ENCODE results near the gene ROBO2.

Gene ROBO2

GRCh38 chr3:77524946-77525682, 485.2 kb downstream of the ROBO2 start:
- no peak for DNase-seq

- no peak for DNase-seq
Measured at GRCh38 chr3:77526573-77527113, 486.7 kb downstream of the ROBO2 start.

DNA sequence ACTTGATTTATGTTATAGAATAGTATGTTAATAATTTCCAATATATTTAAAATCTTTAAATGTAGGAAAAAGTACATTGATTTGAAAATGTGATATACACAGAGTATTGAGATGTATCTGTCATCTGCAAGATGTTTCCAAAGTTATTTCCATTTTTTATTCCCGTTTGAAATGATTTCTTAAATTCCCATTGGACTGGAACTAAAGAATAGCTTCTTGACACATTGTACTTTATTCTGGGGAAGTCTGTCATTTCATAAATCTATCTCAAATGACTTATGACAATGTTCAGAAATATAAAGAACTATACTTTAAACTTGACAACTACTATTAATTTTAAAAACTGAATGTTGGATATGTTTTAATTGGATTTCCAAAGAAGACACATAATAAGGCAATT, 489.6 kb downstream of the ROBO2 start:
- no peak for DNase-seq

DNA sequence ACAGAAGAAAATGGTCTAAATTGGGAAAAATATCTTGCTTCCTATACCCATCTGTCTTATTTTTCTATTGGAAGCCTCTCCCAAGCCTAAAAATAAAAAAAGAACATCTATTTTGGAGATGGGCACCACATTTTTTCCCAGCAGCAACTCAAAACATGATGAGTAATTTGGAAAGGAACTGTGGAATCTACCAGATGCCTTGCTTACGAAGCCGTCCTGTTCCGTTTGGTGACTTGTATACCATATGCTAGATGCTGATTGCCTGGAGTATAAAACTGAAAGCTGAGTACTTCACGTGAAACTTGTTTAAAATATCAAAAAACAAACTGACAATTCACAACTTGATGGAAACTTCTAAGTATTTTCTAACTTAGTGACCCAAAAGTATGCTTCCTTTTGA, 491.0 kb downstream of the ROBO2 start:
- no peak for DNase-seq

- no peak for DNase-seq
Measured at GRCh38 chr3:77535116-77535515, 495.2 kb downstream of the ROBO2 start.

GRCh38 chr3:77536038-77536775, 496.3 kb downstream of the ROBO2 start:
- no peak for DNase-seq

DNA sequence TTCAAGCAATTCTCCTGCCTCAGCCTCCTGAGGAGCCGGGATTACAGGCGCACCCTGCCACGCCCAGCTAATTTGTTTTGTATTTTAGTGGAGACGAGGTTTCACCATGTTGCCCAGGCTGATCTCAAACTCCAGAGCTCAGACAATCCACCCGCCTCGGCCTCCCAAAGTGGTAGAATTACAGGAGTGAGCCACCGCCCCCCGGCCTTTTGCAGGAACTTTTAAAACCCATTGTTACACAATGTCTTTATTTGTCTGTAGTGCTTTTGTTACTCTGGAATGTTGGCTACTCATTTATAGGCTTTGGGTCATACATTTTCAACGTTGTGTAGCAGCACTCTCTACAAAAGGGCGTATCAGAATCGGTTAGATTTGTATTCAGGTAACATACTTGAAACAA, 499.1 kb downstream of the ROBO2 start:
- no peak for DNase-seq

DNA sequence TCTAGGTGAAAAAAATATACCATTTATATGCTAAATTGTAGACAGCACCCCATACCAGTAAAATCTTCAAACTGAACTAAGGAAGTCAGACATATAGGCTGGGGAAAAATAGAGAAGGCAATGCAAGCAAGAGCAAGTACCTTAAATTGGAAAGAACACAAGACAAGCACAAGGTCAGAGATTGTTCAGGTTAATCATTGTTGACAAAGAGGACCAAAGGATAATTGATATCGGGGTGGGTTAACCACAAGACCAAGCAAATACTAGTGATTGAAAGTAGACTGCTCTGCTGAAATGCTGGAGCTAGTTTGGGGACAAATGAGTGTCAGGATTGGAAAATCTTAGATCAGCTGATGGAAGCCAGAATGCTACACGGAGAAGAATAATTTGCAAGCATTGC, 499.8 kb downstream of the ROBO2 start:
- no peak for DNase-seq

DNA sequence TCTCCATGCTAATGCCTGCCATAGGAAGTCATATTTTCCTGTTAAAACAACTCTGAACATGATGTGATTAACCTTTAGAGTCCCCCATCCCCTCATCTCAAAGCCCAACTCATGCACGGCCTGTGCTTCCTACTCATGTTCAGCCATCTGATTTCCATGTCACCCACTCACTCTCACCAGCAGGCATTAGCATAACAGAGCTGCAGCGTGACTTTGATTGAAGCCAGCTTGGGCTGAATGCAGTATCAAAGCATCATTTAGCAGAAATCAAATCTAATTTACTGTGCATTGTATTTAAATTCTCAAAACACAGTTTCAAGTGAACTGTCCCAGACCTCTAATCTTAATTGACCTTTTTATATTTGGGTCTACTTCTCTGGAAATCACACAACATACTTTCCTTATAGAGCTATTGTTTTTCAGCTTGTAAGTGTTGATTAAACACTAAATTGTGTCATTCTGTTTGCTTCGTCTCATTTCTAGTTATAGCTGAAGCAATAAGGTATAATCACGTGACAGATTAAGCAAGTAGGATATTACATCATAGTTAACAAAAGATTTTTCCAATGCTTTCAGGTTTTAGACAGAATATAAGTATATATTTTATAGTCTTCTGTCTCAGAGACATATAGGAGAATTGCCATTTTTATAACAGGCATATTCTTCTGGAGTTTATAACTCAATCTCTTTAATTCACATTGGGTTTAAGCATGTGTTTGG, 501.5 kb downstream of the ROBO2 start:
- no peak for DNase-seq

DNA sequence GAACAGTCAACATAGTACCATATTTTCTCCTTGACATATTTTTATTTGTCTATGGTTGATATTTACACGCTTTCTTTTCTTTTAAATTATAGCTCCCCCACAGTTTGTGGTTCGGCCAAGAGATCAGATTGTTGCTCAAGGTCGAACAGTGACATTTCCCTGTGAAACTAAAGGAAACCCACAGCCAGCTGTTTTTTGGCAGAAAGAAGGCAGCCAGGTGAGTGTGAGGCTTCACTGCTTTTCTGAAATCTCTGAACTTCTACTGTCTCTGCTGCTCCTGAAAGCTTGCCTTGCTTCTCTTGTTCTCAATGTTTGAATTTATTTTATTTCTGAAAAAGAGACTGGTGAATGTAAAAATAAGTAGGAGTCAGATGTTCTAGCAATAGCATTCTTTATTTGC, 506.3 kb downstream of the ROBO2 start:
- DNase-seq = no peak

DNA sequence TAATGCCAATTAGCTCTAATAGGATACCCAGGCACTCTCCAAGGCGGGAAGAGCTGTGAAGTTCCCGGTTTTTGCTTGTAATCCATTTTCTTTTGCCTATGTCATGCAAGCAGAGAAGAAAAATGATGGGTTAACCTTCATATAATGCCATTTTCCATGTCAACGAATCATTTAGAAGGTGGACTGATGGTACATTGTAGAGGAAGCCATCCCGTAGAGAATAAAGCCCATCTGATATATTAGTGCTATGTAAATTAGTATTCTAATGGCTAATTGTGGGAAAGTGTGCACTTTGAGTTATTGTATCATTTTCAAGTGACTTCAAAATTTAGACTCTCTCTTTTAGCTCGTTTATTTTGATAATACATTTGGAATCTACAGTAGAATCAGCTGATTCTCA, 509.1 kb downstream of the ROBO2 start:
- no peak for DNase-seq

- DNase-seq = no peak
Measured at GRCh38 chr3:77553240-77553639, 513.3 kb downstream of the ROBO2 start.

- no peak for DNase-seq
Measured at GRCh38 chr3:77562089-77562488, 522.2 kb downstream of the ROBO2 start.

- DNase-seq = no peak
Measured at GRCh38 chr3:77563012-77563411, 523.1 kb downstream of the ROBO2 start.

- DNase-seq = no peak
Measured at GRCh38 chr3:77566055-77566454, 526.2 kb downstream of the ROBO2 start.

GRCh38 chr3:77571971-77572715, 532.2 kb downstream of the ROBO2 start:
- DNase-seq = no peak

- DNase-seq = no peak
Measured at GRCh38 chr3:77577264-77577663, 537.4 kb downstream of the ROBO2 start.

DNA sequence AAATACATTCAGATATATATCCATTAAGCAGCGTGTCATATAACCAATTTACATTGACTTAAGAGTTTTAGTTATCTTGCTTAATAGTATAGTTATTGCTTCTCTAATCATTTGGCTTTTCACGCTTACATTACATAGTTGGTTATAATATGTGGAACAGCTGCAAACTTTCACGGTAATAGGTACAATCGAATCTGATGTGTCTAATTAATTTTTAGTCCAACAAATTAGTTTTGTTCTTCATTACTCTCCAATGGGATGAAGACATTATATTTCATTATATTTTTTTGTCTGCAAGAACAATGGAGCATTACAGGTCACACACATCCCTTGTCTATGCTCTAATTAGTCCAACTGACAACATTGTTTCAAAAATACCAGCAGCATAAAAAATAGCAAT, 546.3 kb downstream of the ROBO2 start:
- no peak for DNase-seq

GRCh38 chr3:77588863-77589262, 549.0 kb downstream of the ROBO2 start:
- no peak for DNase-seq

DNA sequence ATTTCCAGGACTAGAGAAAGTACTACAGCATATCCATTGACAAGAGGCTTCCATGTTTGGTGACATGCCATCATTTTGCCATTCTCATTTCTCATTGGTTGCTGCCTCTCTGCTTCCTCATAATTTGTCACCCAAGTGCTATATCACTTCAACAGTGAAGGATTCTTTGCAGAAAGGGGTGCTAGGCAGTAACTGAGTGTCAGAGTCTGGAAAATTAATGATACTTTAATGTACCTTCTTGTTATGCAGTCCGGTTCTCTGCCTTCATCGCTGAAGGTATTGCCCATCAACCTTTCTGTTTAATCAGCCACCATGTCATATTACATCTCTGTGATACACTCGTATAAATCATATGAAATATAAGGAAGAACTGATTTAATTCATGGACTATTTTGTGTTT, 550.3 kb downstream of the ROBO2 start:
- no peak for DNase-seq

DNA sequence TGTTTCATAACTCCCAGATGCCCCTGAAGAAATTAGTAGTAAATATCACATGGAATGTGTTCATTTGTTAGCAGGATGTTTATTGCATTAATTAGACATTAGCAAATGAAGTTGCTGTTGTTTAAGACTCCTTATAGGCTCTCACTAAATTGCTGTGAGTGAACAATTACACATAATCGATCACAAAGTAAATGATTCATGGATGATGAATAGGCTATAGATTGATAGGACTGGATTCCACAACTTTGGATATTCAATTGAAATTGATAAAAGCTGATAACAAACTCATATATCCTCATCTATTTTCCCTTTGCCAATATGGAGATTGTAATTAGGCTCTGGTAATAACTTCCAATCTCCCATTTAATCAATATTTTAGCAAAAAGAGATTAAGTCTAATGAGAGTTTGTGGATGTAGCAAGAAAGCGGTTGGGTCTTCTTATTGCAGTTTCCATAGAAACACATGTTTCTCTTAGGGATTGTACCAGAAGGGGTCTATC, 555.5 kb downstream of the ROBO2 start:
- DNase-seq = no peak

DNA sequence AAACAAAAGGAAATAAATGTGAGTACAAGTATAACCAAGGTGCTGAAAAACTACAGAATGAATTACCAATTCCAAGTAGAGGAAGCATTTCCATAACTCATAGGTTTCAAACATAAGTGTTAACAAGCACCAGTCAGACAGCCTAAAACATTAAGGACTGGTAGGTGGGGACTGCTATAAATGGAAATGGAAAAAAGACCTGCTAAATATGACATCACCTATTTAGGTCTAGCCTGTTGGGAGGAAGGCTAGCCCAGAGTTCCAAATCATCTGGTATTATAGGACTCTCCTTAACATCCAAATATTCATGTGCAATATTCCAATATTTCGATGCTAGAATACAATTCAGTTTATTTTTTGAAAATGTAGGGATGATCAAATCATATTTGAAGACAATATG, 560.0 kb downstream of the ROBO2 start:
- no peak for DNase-seq
